NCI-H748 (cell line): ENCODE results near the gene HPDL.
"Not testable (repeated sequence)": the region's sequence is repeated elsewhere in the genome, so short reads cannot be mapped to it uniquely, and the experiment has no call there.

Experiments used
- DNase-seq: peaks from one replicate; lab custom pipeline; 2025; ENCODE audit not compliant: unreplicated experiment; lab: John Stamatoyannopoulos, UW

HPDL gene

GRCh38 chr1:45326627-45327623 is at the start of gene HPDL:
HPDL (plus strand) TSS chr1:45326895; CDS start chr1:45327149, 254 bp downstream.
- DNase-seq = peak; percentile 90

GRCh38 chr1:45282351-45282750 is 44.3 kb upstream of the HPDL start:
- no peak for DNase-seq

- DNase-seq = not testable (repeated sequence)
These were observed 41.8 kb upstream of the HPDL start for GRCh38 chr1:45284858-45285257.

- DNase-seq = not testable (repeated sequence)
These were observed 40.2 kb upstream of the HPDL start for GRCh38 chr1:45286521-45286920.

GRCh38 chr1:45291002-45291401 is 35.7 kb upstream of the HPDL start:
- DNase-seq = not testable (repeated sequence)

- no peak for DNase-seq
These were observed 35.0 kb upstream of the HPDL start for GRCh38 chr1:45291716-45292115.

GRCh38 chr1:45297666-45298356 is 28.9 kb upstream of the HPDL start:
- peak; percentile 60 for DNase-seq

- DNase-seq = no peak
These were observed 27.4 kb upstream of the HPDL start for GRCh38 chr1:45299296-45299695.

GRCh38 chr1:45299981-45300668 is 26.6 kb upstream of the HPDL start:
- DNase-seq = peak; percentile 84

- no peak for DNase-seq
These were observed 26.1 kb upstream of the HPDL start for GRCh38 chr1:45300669-45300997.

- DNase-seq = no peak
These were observed 24.1 kb upstream of the HPDL start for GRCh38 chr1:45302505-45303150.

- peak; percentile 97 for DNase-seq
These were observed 23.0 kb upstream of the HPDL start for GRCh38 chr1:45303520-45304310.

- no peak for DNase-seq
These were observed 22.2 kb upstream of the HPDL start for GRCh38 chr1:45304311-45305081.

- DNase-seq = no peak
These were observed 21.5 kb upstream of the HPDL start for GRCh38 chr1:45305231-45305630.

GRCh38 chr1:45306319-45306718 is 20.4 kb upstream of the HPDL start:
- no peak for DNase-seq

GRCh38 chr1:45306905-45307304 is 19.8 kb upstream of the HPDL start:
- DNase-seq = no peak

GRCh38 chr1:45314266-45314665 is 12.4 kb upstream of the HPDL start:
- DNase-seq = no peak

GRCh38 chr1:45317166-45317565 is 9.5 kb upstream of the HPDL start:
- DNase-seq = no peak

GRCh38 chr1:45319761-45320160 is 6.9 kb upstream of the HPDL start:
- no peak for DNase-seq
